ENCODE data around the gene FBXO42. TPM values are rescaled to one million over a fixed set of nuclear protein-coding genes. Genes with fewer than 3 reads are reported as not detected.

FBXO42 gene
- polyA plus RNA-seq, 2 of the 4 experiments (the other 2 are of a cell fraction) = 4.7 to 12.4 TPM

DNA sequence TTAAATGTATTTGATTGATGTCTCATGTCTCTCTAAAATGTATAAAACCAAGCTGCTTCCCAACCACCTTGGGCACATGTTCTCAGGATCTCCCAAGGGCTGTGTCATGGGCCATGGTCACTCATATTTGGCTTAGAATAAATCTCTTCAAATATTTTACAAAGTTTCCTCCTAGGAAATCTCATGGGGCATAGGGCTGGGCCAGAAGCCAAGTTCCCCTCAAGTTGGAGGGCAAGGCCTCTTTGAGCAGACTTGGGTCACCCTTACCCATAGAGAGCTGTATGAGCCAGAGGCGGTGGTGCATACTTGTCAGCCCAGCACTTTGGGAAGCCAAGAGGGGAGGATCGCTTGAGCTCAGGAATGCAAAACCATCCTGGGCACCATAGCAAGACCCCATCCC is 2.3 kb upstream of the FBXO42 start (continued):
- no peak for TF ChIP-seq ZC3H11A (IDR thresholded peaks at IDR 0.05)

DNA sequence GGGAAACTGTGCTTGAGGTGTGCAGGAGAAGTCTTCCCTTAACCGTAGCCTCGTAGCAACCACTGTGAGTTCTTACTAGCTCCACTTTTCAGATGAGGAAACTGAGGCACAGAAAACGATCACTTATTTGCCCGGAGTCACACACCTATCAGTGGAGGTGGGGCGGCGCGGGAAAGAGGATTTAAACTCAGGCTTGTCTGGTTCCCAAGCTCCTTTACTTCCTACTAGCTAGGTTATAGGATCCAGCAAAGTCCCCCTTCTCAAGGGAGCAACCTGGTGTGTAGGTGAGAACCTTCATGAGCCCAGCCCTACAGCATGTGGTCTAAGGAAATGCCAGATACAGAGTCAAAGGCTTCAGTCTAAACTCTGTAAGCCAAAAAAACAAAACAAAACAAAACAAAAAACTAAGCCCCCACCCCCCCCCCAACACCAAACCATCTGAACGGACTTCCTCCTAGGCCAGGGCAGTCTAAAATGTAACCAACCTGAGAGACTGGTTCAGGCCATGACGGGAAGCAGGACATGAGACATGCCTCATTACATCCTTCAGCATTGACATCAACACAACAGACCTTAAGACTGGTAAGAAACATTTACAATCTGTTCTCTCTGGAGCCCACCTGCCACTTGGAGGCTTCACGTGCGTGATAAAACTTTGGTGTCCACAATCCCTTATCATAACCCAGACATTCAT is 709 bp upstream of the FBXO42 start:
- DNase-seq (ENCODE audit: low read depth in 1 of 2, low spot score in 1 of 2) (no peak), FAIRE-seq (no peak), ATAC-seq (peak; percentile 3 to 12; a peak in 3 of 6 replicates)
- H3K4me3 ChIP-seq = peak overlapping the region; percentile 82
- peak overlapping the region; percentile 99 for H3K4me2 ChIP-seq
- POLR2A ChIA-PET = interaction anchor here (0.8 to 1.2 kb wide), 2 partner anchors 14 to 26 kb away, joined by 3 to 5 read pairs; partner anchors contain the start of gene SZRD1
- H3K9me3 ChIP-seq = no peaks in the 10 kb centered on the region
- WGBS (ENCODE audit: missing lambda C conversion rate) = 51% methylated on average over 5 of the region's 11 CpGs
- peak overlapping the region; percentile 96 to 99 for H3K27ac ChIP-seq
- H3K4me1 ChIP-seq = peaks cover 36% of the 10 kb centered on the region
- CTCF ChIA-PET = interaction anchor here (0.5 to 4.2 kb wide), 7 partner anchors 9 to 88 kb away, joined by 3 to 59 read pairs (median 4); no protein-coding TSS in a partner anchor
- TF ChIP-seq HOXA7 (CRISPR knock-in tag; IDR thresholded peaks at IDR 0.05) = no peak
- TF ChIP-seq, protein P1, sequence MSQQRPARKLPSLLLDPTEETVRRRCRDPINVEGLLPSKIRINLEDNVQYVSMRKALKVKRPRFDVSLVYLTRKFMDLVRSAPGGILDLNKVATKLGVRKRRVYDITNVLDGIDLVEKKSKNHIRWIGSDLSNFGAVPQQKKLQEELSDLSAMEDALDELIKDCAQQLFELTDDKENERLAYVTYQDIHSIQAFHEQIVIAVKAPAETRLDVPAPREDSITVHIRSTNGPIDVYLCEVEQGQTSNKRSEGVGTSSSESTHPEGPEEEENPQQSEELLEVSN (IDR thresholded peaks at IDR 0.05; ENCODE audit: borderline replicate concordance, low read depth) = 0 out of 2 replicates have a peak, but pooled peaks have one; percentile 16

DNA sequence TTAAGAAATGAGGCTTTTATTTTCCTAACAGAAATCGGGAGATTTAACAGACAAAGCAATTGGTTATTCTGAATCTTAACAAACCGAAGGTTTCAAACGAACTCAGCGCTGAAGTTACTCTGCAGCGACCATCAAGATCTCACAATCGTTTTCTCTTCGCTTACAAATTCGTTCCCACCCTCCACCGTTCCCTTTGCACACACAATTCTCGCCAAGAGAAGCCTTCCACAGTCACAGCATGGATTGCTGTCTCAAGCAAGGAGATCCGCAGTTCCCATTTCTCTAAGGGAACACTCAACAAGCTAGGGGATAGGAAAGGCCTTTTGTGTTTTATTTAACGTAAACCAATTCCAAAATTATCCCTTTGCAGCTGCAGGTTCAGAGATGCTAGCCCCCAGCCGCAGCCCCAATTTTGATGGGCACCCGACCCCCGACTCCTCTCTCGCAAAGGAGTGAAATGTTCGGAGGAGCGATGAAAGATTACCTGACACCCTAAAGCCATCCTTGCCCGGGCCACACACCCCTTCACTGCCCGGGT is 755 bp downstream of the FBXO42 start:
- peak overlapping the region; percentile 96 to 99 for H3K27ac ChIP-seq
- H3K4me3 ChIP-seq = peak overlapping the region; percentile 82
- 1% methylated on average over 18 of the region's 20 CpGs for WGBS (ENCODE audit: missing lambda C conversion rate)
- TF ChIP-seq EP300 (IDR thresholded peaks at IDR 0.05) (no peak), MAFK (IDR thresholded peaks at IDR 0.05; ENCODE audit: partially characterized antibody) (no peak), HOXB13 (CRISPR knock-in tag; IDR thresholded peaks at IDR 0.05; ENCODE audit: low read depth) (no peak), ZFP36 (IDR thresholded peaks at IDR 0.05; ENCODE audit: borderline replicate concordance, partially characterized antibody) (no peak), JUNB (IDR thresholded peaks at IDR 0.05) (no peak), FOXS1 (CRISPR knock-in tag; IDR thresholded peaks at IDR 0.05) (no peak), HEYL (CRISPR knock-in tag; IDR thresholded peaks at IDR 0.05) (no peak), CBX8 (IDR thresholded peaks at IDR 0.05) (no peak), POLR2A (IDR thresholded peaks at IDR 0.05; ENCODE audit: low read length) (no peak), CHD2 (IDR thresholded peaks at IDR 0.05; ENCODE audit: low read length, partially characterized antibody) (no peak), RNF2 (IDR thresholded peaks at IDR 0.05; ENCODE audit: borderline replicate concordance, low read depth) (no peak), ZNF302 (CRISPR knock-in tag; IDR thresholded peaks at IDR 0.05) (no peak), HDAC2 (IDR thresholded peaks at IDR 0.05) (no peak), NPAS2 (CRISPR knock-in tag; IDR thresholded peaks at IDR 0.05; ENCODE audit: borderline replicate concordance) (no peak)
- TF ChIP-seq, protein P1 (IDR thresholded peaks at IDR 0.05; ENCODE audit: borderline replicate concordance, low read depth) = no peak
- TF ChIP-seq, protein P2, sequence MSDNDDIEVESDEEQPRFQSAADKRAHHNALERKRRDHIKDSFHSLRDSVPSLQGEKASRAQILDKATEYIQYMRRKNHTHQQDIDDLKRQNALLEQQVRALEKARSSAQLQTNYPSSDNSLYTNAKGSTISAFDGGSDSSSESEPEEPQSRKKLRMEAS (IDR thresholded peaks at IDR 0.05) = no peak
- H3K4me1 ChIP-seq = peaks cover 36% of the 10 kb centered on the region
- no peaks in the 10 kb centered on the region for H3K9me3 ChIP-seq
- peak overlapping the region; percentile 93 for H3K4me2 ChIP-seq
- DNase-seq (ENCODE audit: low read depth in 1 of 2, low spot score in 1 of 2) (no peak), ATAC-seq (0 out of 6 replicates have a peak, but pooled peaks of 1 of the 2 experiments have one; percentile 10), FAIRE-seq (no peak)
- ChIA-PET CTCF (interaction anchor here (0.6 to 4.2 kb wide), 5 partner anchors 8 to 220 kb away, joined by 3 to 59 read pairs (median 3); no protein-coding TSS in a partner anchor), POLR2A (interaction anchor here (1.2 kb wide), 1 partner anchor 27 kb away, joined by 3 read pairs; no protein-coding TSS in a partner anchor)

DNA sequence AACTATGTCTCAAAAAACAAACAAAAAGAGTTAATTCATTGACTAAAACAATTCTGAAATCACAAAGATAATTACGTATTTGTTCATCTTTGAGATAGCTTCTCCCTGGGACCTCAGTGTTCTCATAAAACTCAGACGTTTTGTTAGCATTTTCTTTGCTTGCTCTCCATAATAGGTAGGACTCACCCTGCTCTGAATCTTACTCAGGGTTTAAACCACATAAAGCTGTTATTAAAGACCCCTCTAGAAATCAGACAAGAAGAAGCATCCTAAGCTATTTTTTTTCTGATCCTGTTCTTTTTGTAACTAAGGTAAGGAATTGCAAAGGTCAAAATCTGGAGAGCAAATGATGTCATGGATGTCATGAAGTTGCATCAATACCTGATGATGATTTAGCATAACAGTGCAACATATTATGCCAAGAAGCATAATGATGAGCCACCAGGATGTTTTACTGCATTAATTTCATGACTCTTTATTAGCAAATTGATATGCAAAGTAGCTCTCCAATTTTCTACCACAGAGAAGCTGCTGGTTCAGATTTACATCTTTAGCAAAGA is 2.4 kb downstream of the FBXO42 start:
- Histone ChIP-seq H3K4me1 (peaks cover 36% of the 10 kb centered on the region), H3K9me3 (no peaks in the 10 kb centered on the region), H3K27ac (peak overlapping the region in 1 of 2 experiments; percentile 18; a peak in 1 of 6 replicates), H3K4me2 (peak overlapping the region; percentile 93), H3K4me3 (no peak overlapping the region)
- no peak for DNase-seq (ENCODE audit: low read depth in 1 of 2, low spot score in 1 of 2)
- no peak for FAIRE-seq
- ChIA-PET POLR2A (interaction anchor here (0.6 kb wide), 1 partner anchor 17 kb away, joined by 4 read pairs; no protein-coding TSS in a partner anchor), CTCF (interaction anchor here (0.6 to 1.2 kb wide), 5 partner anchors 12 to 1832 kb away, joined by 3 to 5 read pairs (median 3); no protein-coding TSS in a partner anchor)
- WGBS (ENCODE audit: missing lambda C conversion rate) = 58% methylated on average over 2 of the region's 2 CpGs
- no peak for TF ChIP-seq CBX2 (IDR thresholded peaks at IDR 0.05; ENCODE audit: borderline replicate concordance, low read depth)
- TF ChIP-seq KDM1A (IDR thresholded peaks at IDR 0.05; ENCODE audit: low read depth) = no peak
- no peak for TF ChIP-seq SMC3 (IDR thresholded peaks at IDR 0.05)
- ATAC-seq = no peak
